Measurements from ENCODE around the gene EDAR. TPM values are rescaled to one million over a fixed set of nuclear protein-coding genes. Genes with fewer than 3 reads are reported as not detected.

EDAR gene
- polyA plus RNA-seq, 3 donors = not detected

GRCh38 chr2:108967757-108968156 lies 21.3 kb downstream of the EDAR start:
- no peaks in the 10 kb centered on the region for H3K36me3 Mint-ChIP-seq
- WGBS (ENCODE audit: insufficient coverage) = 86% methylated on average over 7 of the region's 7 CpGs
- Histone ChIP-seq H3K27ac (ENCODE audit: low read depth in 1 of 2, low read length in 2 of 2) (no peak overlapping the region), H2AFZ (ENCODE audit: insufficient read depth, low read depth, low read length, poor library complexity, severe bottlenecking) (peak overlapping the region; percentile 16), H3K4me2 (replicated peaks; ENCODE audit: extremely low read depth, low read length, poor library complexity, severe bottlenecking) (no peak overlapping the region), H3K36me3 (replicated peaks in 1 of 2; ENCODE audit: control insufficient read depth in 1 of 2, insufficient read depth in 2 of 2, low read length in 2 of 2) (no peaks in the 10 kb centered on the region), H3K27me3 (ENCODE audit: control insufficient read depth in 2 of 2, insufficient read depth in 2 of 2, low read length in 2 of 2) (no peaks in the 10 kb centered on the region), H3K79me2 (ENCODE audit: insufficient read depth, low read length) (no peaks in the 10 kb centered on the region), H3K9ac (ENCODE audit: insufficient read depth, low read length, poor library complexity, severe bottlenecking) (no peak overlapping the region), H3K4me3 (replicated peaks in 1 of 3; ENCODE audit: low read depth in 2 of 3, low read length in 3 of 3) (no peak overlapping the region), H4K20me1 (ENCODE audit: insufficient read depth, low read length) (no peaks in the 10 kb centered on the region), H3K9me3 (replicated peaks in 1 of 2; ENCODE audit: control insufficient read depth in 1 of 2, insufficient read depth in 1 of 2, low read length in 2 of 2) (no peaks in the 10 kb centered on the region), H3K4me1 (ENCODE audit: control insufficient read depth in 1 of 2, insufficient read depth in 2 of 2, low read length in 2 of 2) (no peaks in the 10 kb centered on the region)
- H3K27me3 Mint-ChIP-seq (ENCODE audit: low read depth in 3 of 3) = peaks cover 1 to 5% (median 4%) of the 10 kb centered on the region in 3 donors
- H3K4me1 Mint-ChIP-seq = no peaks in the 10 kb centered on the region
- DNase-seq = no peak
- no peak for TF ChIP-seq CTCF (IDR thresholded peaks at IDR 0.05)
- no peak overlapping the region for H3K27ac Mint-ChIP-seq
- intact Hi-C loops (cut with micrococcal nuclease) = no loop called here
- H3K4me3 Mint-ChIP-seq = no peak overlapping the region
- no peaks in the 10 kb centered on the region for H3K9me3 Mint-ChIP-seq

GRCh38 chr2:108965540-108966289 lies 23.3 kb downstream of the EDAR start:
- Mint-ChIP-seq H3K4me1 (no peaks in the 10 kb centered on the region), H3K27ac (no peak overlapping the region), H3K4me3 (no peak overlapping the region), H3K27me3 (ENCODE audit: low read depth in 3 of 3) (peaks cover 1 to 4% (median 4%) of the 10 kb centered on the region in 3 donors), H3K9me3 (peaks cover 0 to 2% (median 0%) of the 10 kb centered on the region in 7 donors), H3K36me3 (no peaks in the 10 kb centered on the region)
- Histone ChIP-seq H3K4me1 (ENCODE audit: control insufficient read depth in 1 of 2, insufficient read depth in 2 of 2, low read length in 2 of 2) (no peaks in the 10 kb centered on the region), H3K27ac (ENCODE audit: low read depth in 1 of 2, low read length in 2 of 2) (no peak overlapping the region), H4K20me1 (ENCODE audit: insufficient read depth, low read length) (no peaks in the 10 kb centered on the region), H3K4me3 (replicated peaks in 1 of 3; ENCODE audit: low read depth in 2 of 3, low read length in 3 of 3) (no peak overlapping the region), H3K4me2 (replicated peaks; ENCODE audit: extremely low read depth, low read length, poor library complexity, severe bottlenecking) (no peak overlapping the region), H3K79me2 (ENCODE audit: insufficient read depth, low read length) (no peaks in the 10 kb centered on the region), H3K27me3 (ENCODE audit: control insufficient read depth in 2 of 2, insufficient read depth in 2 of 2, low read length in 2 of 2) (no peaks in the 10 kb centered on the region), H3K9ac (ENCODE audit: insufficient read depth, low read length, poor library complexity, severe bottlenecking) (no peak overlapping the region), H3K9me3 (replicated peaks in 1 of 2; ENCODE audit: control insufficient read depth in 1 of 2, insufficient read depth in 1 of 2, low read length in 2 of 2) (no peaks in the 10 kb centered on the region), H3K36me3 (replicated peaks in 1 of 2; ENCODE audit: control insufficient read depth in 1 of 2, insufficient read depth in 2 of 2, low read length in 2 of 2) (no peaks in the 10 kb centered on the region), H2AFZ (ENCODE audit: insufficient read depth, low read depth, low read length, poor library complexity, severe bottlenecking) (no peak overlapping the region)
- WGBS (ENCODE audit: insufficient coverage) = 80% methylated on average over 1 of the region's 3 CpGs
- TF ChIP-seq CTCF (IDR thresholded peaks at IDR 0.05) = no peak
- no peak for DNase-seq
- intact Hi-C loops (cut with micrococcal nuclease) = no loop called here
